Measurements from ENCODE around the gene VPS39.

Gene VPS39, protein sequence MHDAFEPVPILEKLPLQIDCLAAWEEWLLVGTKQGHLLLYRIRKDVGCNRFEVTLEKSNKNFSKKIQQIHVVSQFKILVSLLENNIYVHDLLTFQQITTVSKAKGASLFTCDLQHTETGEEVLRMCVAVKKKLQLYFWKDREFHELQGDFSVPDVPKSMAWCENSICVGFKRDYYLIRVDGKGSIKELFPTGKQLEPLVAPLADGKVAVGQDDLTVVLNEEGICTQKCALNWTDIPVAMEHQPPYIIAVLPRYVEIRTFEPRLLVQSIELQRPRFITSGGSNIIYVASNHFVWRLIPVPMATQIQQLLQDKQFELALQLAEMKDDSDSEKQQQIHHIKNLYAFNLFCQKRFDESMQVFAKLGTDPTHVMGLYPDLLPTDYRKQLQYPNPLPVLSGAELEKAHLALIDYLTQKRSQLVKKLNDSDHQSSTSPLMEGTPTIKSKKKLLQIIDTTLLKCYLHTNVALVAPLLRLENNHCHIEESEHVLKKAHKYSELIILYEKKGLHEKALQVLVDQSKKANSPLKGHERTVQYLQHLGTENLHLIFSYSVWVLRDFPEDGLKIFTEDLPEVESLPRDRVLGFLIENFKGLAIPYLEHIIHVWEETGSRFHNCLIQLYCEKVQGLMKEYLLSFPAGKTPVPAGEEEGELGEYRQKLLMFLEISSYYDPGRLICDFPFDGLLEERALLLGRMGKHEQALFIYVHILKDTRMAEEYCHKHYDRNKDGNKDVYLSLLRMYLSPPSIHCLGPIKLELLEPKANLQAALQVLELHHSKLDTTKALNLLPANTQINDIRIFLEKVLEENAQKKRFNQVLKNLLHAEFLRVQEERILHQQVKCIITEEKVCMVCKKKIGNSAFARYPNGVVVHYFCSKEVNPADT

DNA sequence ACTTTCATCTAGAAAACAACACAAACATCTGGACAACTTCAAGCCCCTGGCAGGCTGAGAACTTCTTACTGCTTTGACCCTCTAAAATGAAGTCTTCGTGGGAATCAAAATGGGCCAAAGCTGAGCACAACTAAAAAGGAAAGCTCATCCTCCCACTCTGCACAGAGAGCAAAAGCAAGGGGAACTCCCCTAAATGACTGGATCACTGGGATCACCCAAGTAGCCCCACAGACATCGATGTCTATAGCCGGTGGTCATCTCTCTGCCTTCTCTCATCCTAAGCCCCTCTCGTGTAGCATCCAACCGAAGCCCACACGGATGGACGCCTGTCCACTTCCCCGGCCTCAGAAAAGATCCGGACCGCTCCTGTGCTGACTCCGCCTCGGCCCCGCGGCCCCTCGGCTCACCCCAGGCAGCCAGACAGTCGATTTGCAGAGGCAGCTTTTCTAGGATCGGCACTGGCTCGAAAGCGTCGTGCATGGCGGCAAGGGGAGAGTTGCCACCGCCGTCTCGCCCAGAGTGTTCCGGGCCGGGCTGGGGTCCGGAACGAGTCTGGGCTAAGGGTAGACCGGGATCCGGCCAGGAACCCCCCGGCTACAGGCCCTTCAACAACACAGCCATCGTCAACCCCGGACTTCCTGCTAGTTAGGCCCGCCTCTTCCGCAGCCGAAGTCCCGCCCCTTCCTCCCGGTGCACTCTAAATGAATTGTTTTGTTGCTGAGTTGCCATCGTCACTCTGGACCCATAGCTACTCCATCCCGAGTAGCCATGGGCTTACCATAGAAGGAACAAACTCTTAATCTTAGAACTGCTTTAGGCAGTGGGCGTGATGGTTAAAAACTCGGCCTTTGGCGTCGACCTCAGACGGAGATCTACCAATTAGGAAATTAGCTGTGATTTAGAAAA, at the start of gene VPS39:
Gene VPS39, minus strand, starts transcription at position 631 of the 906 bp plus-strand sequence. Its CDS starts 151 bp downstream, at position 480.
- TF ChIP-seq, protein P1, sequence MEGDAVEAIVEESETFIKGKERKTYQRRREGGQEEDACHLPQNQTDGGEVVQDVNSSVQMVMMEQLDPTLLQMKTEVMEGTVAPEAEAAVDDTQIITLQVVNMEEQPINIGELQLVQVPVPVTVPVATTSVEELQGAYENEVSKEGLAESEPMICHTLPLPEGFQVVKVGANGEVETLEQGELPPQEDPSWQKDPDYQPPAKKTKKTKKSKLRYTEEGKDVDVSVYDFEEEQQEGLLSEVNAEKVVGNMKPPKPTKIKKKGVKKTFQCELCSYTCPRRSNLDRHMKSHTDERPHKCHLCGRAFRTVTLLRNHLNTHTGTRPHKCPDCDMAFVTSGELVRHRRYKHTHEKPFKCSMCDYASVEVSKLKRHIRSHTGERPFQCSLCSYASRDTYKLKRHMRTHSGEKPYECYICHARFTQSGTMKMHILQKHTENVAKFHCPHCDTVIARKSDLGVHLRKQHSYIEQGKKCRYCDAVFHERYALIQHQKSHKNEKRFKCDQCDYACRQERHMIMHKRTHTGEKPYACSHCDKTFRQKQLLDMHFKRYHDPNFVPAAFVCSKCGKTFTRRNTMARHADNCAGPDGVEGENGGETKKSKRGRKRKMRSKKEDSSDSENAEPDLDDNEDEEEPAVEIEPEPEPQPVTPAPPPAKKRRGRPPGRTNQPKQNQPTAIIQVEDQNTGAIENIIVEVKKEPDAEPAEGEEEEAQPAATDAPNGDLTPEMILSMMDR (IDR thresholded peaks at IDR 0.05; ENCODE audit: low read depth, low read length, missing control alignments): no peak
- peak; percentile 65 for DNase-seq (ENCODE audit: low read depth)
- H3K4me3 ChIP-seq (ENCODE audit: low read depth, low read length): peak within 1 kb of the TSS; percentile 85

DNA sequence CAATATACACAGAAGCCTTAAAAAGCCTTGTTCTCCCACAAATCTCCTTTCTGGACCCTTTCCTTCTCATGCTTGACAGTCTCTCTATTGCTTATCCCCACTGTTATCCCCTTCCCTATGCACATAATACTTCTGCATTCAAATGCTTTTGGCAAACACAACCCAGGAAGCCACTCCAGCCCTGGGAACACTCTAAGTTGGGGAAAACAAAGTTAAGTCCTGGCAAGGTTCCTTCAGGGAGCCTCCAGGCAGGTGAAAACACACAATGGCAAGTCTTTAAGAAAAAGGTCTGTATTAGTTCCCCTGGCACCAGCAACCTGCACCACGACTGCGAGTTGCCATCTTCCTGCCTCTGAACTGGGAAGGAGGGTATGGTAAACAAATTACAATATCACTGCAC, 45.2 kb upstream of the VPS39 start:
- no peak overlapping the region for H3K4me3 ChIP-seq (ENCODE audit: low read depth, low read length)
- TF ChIP-seq, protein P1 (IDR thresholded peaks at IDR 0.05; ENCODE audit: low read depth, low read length, missing control alignments): no peak
- no peak for DNase-seq (ENCODE audit: low read depth)

DNA sequence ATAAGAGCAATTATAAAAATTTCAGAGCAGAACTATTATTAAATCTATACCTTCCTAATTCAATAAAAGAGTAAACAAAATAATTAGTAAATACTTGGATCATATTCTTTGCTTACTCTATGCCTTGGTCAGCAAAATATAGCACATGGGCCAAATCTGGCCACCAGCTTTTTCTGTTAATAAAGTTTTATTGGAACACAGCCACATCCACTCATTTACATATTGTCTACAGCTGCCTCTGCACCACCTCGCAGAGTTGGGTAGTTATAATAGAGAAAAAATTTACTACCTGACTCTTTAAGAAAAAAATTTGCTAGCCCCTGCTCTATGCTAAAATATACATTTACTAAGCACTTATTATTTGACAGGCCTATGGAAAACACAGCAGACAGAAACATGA, 32.7 kb upstream of the VPS39 start:
- TF ChIP-seq, protein P1 (IDR thresholded peaks at IDR 0.05; ENCODE audit: low read depth, low read length, missing control alignments): no peak
- DNase-seq (ENCODE audit: low read depth): no peak
- no peak overlapping the region for H3K4me3 ChIP-seq (ENCODE audit: low read depth, low read length)

DNA sequence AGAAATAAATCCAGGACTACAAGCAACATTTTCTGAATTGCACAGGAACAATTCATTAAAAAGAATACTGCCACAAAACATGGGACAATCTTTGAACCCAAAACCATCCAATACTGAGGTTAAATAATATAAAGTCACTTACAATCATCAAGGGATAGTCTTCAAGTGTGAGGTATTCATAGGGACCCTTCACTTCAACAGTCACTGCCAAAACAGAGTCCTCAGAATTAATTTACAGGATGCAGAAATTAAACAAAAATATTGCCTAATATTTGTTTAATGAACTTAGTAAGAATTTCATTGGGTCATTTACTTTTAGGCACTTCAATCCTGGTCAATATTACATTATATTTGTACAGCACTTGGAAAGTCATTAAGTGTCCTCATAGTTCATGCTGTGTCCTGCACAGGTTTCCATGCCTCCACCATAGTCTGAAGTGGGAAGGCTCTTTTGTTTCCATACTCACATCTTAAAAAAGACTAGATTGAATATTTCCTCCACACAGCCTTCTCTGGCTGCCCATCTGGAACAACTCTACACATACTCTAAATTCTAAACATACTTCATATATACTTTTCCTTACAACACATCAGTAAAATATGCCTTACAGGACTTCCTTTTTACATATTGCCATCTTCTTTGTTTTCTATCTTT, 31.6 kb upstream of the VPS39 start:
- no peak for DNase-seq (ENCODE audit: low read depth)
- TF ChIP-seq, protein P1 (IDR thresholded peaks at IDR 0.05; ENCODE audit: low read depth, low read length, missing control alignments): no peak
- no peak overlapping the region for H3K4me3 ChIP-seq (ENCODE audit: low read depth, low read length)

DNA sequence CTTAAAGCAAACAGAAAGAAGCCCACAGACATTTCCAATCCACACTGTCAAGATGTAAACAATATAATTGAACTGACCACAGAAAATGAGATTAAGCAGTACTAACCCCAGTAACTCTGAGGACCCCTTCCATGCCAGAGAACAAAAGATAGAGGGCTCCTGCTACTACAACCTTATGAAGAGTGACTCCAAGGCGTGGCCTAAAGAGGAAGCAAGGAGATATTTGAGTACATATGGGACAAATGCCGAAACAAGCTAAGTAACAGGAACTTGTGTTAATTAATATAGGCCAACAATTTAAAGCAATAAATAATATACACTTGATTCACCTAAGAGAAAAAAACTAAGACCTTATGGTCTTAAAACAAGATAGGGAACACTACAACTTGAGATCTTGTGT, 25.0 kb upstream of the VPS39 start:
- TF ChIP-seq, protein P1 (IDR thresholded peaks at IDR 0.05; ENCODE audit: low read depth, low read length, missing control alignments): no peak
- H3K4me3 ChIP-seq (ENCODE audit: low read depth, low read length): no peak overlapping the region
- no peak for DNase-seq (ENCODE audit: low read depth)

DNA sequence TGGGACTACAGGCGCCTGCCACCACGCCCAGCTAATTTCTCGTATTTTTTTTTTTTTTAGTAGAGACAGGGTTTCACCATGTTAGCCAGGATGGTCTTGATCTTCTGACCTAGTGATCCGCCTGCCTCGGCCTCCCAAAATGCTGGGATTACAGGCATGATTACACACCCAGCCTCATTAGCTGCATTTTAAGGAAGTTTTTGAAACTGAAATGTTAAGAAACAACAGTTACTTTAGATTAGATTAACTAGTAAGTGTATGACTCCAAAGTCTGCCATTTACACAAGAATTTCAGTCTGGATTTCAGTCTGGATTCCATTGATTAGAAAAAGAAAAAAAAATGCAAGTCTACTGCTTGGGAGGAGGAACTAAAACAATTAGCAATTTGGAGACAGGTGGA, 24.5 kb upstream of the VPS39 start:
- no peak overlapping the region for H3K4me3 ChIP-seq (ENCODE audit: low read depth, low read length)
- TF ChIP-seq, protein P1 (IDR thresholded peaks at IDR 0.05; ENCODE audit: low read depth, low read length, missing control alignments): no peak
- DNase-seq (ENCODE audit: low read depth): no peak

All from GM12864 (cell line).